Measurements from ENCODE around the gene RPS6KA6.

RPS6KA6 gene

DNA sequence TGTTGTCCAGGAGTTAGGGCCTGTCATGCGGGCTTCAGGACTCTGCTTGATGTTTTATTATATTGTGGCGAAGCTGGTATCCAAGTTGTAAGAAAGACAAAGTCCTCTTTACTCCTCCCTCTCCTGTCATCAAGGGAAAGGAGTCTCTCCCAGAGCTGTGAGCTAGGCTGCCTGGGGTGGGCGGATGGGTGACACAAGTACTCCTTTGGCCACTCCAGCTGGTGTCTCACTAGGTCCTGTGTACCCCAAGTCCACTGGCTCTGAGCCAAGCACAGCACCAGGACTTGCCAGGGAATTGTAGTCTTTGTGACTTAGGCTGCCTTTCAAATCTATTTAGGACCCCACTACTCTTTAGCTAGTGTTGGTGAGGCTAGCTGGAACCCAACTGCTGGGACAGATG, 36.7 kb upstream of the RPS6KA6 start:
- ChIA-PET CTCF (no interaction called here), POLR2A (no interaction called here)
- TF ChIP-seq ZNF10 (tag by site-specific recombination; IDR thresholded peaks at IDR 0.05) (no peak), ZBTB7A (tag by site-specific recombination; IDR thresholded peaks at IDR 0.05; ENCODE audit: low read depth) (no peak), ZNF544 (tag by site-specific recombination; IDR thresholded peaks at IDR 0.05) (no peak), ZNF223 (tag by site-specific recombination; IDR thresholded peaks at IDR 0.05) (no peak), ZNF473 (tag by site-specific recombination; IDR thresholded peaks at IDR 0.05) (no peak), ZSCAN16 (tag by site-specific recombination; IDR thresholded peaks at IDR 0.05) (no peak), TCF7L2 (IDR thresholded peaks at IDR 0.05; ENCODE audit: borderline replicate concordance, low read depth, low read length) (no peak), ZNF792 (tag by site-specific recombination; IDR thresholded peaks at IDR 0.05) (no peak), ZNF623 (tag by site-specific recombination; IDR thresholded peaks at IDR 0.05) (no peak), ZNF610 (tag by site-specific recombination; IDR thresholded peaks at IDR 0.05; ENCODE audit: borderline replicate concordance) (no peak), ZNF621 (tag by site-specific recombination; IDR thresholded peaks at IDR 0.05) (no peak), SP2 (tag by site-specific recombination; IDR thresholded peaks at IDR 0.05) (no peak), GLI4 (tag by site-specific recombination; IDR thresholded peaks at IDR 0.05) (no peak), ZNF423 (tag by site-specific recombination; IDR thresholded peaks at IDR 0.05) (no peak), ZNF391 (tag by site-specific recombination; IDR thresholded peaks at IDR 0.05; ENCODE audit: borderline replicate concordance, low read depth) (no peak), ZNF341 (tag by site-specific recombination; IDR thresholded peaks at IDR 0.05; ENCODE audit: low read depth) (no peak)
- TF ChIP-seq, protein P1, sequence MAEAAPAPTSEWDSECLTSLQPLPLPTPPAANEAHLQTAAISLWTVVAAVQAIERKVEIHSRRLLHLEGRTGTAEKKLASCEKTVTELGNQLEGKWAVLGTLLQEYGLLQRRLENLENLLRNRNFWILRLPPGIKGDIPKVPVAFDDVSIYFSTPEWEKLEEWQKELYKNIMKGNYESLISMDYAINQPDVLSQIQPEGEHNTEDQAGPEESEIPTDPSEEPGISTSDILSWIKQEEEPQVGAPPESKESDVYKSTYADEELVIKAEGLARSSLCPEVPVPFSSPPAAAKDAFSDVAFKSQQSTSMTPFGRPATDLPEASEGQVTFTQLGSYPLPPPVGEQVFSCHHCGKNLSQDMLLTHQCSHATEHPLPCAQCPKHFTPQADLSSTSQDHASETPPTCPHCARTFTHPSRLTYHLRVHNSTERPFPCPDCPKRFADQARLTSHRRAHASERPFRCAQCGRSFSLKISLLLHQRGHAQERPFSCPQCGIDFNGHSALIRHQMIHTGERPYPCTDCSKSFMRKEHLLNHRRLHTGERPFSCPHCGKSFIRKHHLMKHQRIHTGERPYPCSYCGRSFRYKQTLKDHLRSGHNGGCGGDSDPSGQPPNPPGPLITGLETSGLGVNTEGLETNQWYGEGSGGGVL (tag by site-specific recombination; IDR thresholded peaks at IDR 0.05): no peak
- TF ChIP-seq, protein P2, sequence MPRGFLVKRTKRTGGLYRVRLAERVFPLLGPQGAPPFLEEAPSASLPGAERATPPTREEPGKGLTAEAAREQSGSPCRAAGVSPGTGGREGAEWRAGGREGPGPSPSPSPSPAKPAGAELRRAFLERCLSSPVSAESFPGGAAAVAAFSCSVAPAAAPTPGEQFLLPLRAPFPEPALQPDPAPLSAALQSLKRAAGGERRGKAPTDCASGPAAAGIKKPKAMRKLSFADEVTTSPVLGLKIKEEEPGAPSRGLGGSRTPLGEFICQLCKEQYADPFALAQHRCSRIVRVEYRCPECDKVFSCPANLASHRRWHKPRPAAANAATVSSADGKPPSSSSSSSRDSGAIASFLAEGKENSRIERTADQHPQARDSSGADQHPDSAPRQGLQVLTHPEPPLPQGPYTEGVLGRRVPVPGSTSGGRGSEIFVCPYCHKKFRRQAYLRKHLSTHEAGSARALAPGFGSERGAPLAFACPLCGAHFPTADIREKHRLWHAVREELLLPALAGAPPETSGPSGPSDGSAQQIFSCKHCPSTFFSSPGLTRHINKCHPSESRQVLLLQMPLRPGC (tag by site-specific recombination; IDR thresholded peaks at IDR 0.05): no peak
- Histone ChIP-seq H3K4me3 (ENCODE audit: low read depth, low read length) (no peak overlapping the region), H3K4me1 (ENCODE audit: control insufficient read depth, insufficient read depth, low read length) (no peaks in the 10 kb centered on the region), H3K27ac (ENCODE audit: extremely low read depth, low read depth, low read length) (no peak overlapping the region), H3K9me3 (ENCODE audit: control insufficient read depth, insufficient read depth, low read depth, low read length) (no peaks in the 10 kb centered on the region), H3K36me3 (ENCODE audit: control insufficient read depth in 2 of 2, insufficient read depth in 1 of 2, low read length in 2 of 2) (no peaks in the 10 kb centered on the region)

DNA sequence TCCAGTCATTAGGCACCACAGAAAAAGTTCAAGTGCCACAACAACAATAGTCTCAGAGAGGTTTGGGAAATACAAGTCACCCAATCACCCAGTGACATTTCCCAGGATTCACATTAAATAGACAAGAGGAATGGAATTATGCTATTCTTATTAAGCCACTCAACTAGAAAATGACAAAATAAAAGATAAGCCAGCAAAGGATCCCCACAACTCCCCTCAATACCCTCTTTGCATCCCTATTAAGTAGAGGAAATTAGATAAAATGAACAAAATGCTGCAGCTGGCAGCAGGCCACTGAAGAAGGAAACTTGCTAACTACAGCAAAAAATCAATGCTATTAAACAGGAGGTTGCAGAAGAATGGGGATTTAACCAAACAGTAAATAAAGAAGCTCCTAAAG, 35.3 kb upstream of the RPS6KA6 start:
- Histone ChIP-seq H3K4me3 (ENCODE audit: low read depth, low read length) (no peak overlapping the region), H3K36me3 (ENCODE audit: control insufficient read depth in 2 of 2, insufficient read depth in 1 of 2, low read length in 2 of 2) (no peaks in the 10 kb centered on the region), H3K4me1 (ENCODE audit: control insufficient read depth, insufficient read depth, low read length) (no peaks in the 10 kb centered on the region), H3K27ac (ENCODE audit: extremely low read depth, low read depth, low read length) (no peak overlapping the region), H3K9me3 (ENCODE audit: control insufficient read depth, insufficient read depth, low read depth, low read length) (no peaks in the 10 kb centered on the region)
- CTCF ChIA-PET: no interaction called here
- POLR2A ChIA-PET: no interaction called here
- TF ChIP-seq ZNF777 (tag by site-specific recombination; IDR thresholded peaks at IDR 0.05; ENCODE audit: borderline replicate concordance) (no peak), ZNF510 (tag by site-specific recombination; IDR thresholded peaks at IDR 0.05; ENCODE audit: insufficient replicate concordance) (no peak), ZNF707 (tag by site-specific recombination; IDR thresholded peaks at IDR 0.05) (no peak), YY1 (tag by site-specific recombination; IDR thresholded peaks at IDR 0.05) (no peak), TRIM28 (IDR thresholded peaks at IDR 0.05; ENCODE audit: borderline replicate concordance, low read length) (no peak), ZNF830 (tag by site-specific recombination; IDR thresholded peaks at IDR 0.05; ENCODE audit: low read depth) (no peak), SP2 (tag by site-specific recombination; IDR thresholded peaks at IDR 0.05) (no peak), ZNF24 (tag by site-specific recombination; IDR thresholded peaks at IDR 0.05) (no peak), ZNF670 (tag by site-specific recombination; IDR thresholded peaks at IDR 0.05; ENCODE audit: low read depth) (no peak), CTCF (tag by site-specific recombination; IDR thresholded peaks at IDR 0.05) (no peak), IKZF3 (tag by site-specific recombination; IDR thresholded peaks at IDR 0.05) (no peak), ZNF354C (tag by site-specific recombination; IDR thresholded peaks at IDR 0.05; ENCODE audit: borderline replicate concordance, low read depth) (no peak), ZNF701 (tag by site-specific recombination; IDR thresholded peaks at IDR 0.05) (no peak)
- TF ChIP-seq, protein P3, sequence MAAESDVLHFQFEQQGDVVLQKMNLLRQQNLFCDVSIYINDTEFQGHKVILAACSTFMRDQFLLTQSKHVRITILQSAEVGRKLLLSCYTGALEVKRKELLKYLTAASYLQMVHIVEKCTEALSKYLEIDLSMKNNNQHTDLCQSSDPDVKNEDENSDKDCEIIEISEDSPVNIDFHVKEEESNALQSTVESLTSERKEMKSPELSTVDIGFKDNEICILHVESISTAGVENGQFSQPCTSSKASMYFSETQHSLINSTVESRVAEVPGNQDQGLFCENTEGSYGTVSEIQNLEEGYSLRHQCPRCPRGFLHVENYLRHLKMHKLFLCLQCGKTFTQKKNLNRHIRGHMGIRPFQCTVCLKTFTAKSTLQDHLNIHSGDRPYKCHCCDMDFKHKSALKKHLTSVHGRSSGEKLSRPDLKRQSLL (tag by site-specific recombination; IDR thresholded peaks at IDR 0.05): no peak

Measured in HEK293 (cell line).